Right renal pelvis (tissue), 4 donors: ENCODE measurements around the gene PIP5KL1. TPM values are rescaled to one million over a fixed set of nuclear protein-coding genes. Genes with fewer than 3 reads are reported as not detected.
A peak's percentile ranks its signal among the peaks of the same experiment; 100 is the strongest.

Experiments
- DNase-seq, 4 donors: peaks; one replicate each; pipeline ENCODE4 v3.0.0-alpha.2; 2013; ENCODE audit warnings: low read depth in 4 of 4, low spot score in 3 of 4, missing footprints in 1 of 4
- polyA plus RNA-seq, 4 donors: library from polyadenylated mRNA; unstranded; fragments of 120-200 nt; gene quantifications; one replicate each; pipeline ENCODE4 v1.2.1, GENCODE V29; 2013; ENCODE audit not compliant: insufficient read length in 4 of 4

Gene PIP5KL1
- polyA plus RNA-seq, 4 donors = 1.0 to 2.3 (median 2.1) TPM

- DNase-seq = no peak
These were observed 22.6 kb upstream of the PIP5KL1 start for GRCh38 chr9:127953154-127953553.

DNA sequence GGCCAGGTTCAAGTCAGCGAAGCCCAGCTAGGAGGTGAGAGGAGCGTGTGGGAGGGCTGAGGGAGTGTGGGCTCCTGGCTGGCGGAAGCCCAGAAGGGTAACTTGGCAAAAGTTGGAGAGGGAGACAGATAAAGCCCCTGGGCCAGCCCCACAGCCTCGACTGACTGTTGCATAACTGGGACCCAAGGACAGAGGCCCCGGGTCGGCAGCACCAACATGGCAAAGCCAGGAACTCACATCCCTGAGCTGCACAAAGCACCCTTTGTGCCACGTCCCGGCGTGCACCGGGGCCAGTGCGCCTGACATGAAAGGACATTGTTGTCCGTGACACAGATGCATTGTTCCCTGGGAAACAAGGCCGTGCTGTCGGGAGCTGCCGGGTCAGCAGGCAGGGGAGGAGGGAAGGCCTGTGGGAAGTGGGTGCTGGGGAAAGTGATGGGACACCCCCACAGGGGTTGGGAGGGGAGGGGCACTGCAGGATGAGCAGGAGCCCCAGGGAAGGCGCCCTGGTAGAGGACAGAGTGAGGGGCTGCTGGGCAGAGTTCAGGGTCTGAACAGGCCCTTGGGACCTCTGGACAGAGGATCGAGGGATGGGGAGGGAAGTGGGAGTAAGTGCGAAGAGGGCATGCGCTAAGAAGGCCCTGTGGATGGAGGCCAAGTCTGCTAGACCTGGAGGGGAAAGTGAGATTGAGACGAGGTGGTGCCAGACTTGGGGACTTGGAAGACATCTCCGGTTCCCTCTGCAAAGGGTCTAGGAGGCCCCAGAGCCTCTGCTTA, 20.1 kb upstream of the PIP5KL1 start:
- DNase-seq = no peak

DNA sequence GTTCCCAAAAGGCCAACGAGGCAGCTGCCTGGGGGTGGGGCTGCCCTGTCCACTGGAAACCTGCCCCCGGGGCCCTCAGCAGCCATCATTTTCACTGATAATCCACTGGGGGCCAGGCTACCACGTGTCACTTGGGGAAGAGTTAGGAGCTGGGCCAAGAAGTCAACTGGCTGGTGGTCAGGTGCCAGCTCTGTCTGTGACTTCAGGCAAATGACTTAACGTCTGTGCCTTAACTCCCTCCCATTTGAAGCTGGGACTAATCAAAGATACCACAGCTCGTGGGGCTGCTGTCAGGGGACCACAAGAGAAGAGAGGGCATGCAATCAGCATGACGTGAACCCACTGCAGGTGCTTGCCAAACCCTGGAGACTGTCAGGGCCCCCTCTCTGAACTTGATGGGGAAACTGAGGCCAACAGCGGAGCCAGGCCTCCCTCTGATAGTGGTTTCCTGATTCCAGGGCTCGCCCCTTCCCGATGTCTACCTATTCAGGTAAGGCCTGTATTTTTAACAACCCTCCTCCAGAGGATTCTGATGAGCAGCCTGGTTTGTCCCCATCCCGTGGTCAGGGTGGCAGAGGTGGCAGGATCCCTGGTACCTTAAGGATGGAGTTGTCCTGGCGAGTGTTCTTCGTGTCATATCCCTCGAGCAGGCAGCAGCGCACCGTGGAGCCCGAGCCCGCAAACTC, 19.4 kb upstream of the PIP5KL1 start:
- DNase-seq = no peak

DNA sequence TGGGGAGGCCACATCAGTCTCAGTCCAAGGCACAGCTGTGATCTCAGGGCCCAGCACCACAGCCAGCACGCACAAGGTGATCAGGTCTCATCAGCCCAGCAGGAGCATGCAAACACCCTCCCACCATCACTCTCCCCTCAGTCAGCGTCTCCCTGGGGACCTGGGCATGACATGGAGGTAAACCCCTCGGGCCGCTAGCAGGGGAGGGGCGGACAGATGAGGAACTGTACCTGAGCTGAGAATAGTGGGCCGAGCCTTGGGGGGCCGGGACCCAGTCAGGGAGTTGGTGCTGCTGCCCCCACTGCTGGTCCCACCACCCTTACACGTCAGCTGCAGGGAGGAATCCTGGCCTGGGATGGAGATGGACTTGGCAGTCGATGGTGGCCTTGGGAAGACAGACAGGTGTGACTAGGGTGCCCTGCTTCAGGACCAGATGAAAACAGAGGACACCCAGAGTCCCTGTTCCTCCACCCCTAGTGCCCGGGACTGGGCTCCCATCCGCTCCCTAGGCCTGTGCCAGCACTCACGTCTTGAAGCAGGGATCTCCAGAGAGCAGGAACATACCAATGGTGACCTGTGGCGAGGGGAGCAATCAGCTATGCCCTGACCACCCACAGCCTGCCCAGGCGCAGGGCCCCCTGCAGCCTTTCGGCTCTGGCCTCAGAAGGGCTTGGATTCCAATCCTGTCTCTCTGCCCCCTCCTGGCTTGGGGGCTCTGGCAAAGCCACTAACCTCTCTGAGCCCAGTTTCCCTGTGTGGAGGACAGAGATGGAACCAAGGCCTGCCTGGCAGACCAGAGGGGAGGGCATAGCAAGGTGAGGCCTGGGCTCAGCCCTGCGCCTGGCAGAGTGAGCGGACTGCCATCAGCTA, 17.5 kb upstream of the PIP5KL1 start:
- no peak for DNase-seq

DNA sequence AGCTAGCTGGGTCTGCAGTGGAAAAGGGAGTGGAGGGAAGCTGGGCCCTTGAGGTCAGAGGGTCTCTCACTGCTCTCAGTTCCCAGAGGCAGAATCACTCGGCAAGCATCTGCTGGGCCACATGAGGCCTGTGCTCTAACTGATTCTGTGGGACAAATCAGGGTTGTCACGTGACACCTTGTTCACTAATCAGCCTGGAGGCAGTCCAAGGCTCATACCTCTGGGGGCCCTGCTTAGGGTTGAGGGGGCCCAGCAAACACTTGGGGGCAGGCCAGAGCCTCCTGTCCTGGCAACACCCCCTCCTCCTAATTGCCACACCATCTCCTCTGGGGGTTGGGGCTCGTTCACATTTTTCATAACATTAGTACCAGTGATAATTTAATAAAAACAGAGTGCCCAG, 16.2 kb upstream of the PIP5KL1 start:
- DNase-seq = no peak

DNA sequence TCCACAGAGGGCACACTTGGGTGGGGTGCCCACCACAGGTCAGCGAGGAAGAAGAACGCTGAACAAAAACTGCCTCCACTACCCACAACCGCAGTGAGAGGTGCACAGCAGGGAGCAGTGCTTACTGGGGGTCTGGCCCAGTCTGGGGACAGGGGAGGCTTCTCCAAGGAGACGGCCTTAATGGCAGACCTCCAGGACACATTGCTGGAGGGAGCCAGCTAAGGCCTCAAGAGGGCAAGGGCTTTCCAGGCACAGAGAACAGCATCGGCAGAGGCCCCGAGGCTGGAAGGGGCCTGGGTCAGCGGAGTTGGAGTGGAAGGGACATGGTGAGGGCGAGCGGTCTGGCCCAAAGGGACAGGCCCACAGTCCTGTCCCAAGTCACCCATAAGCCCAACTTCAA, 15.4 kb upstream of the PIP5KL1 start:
- no peak for DNase-seq

DNA sequence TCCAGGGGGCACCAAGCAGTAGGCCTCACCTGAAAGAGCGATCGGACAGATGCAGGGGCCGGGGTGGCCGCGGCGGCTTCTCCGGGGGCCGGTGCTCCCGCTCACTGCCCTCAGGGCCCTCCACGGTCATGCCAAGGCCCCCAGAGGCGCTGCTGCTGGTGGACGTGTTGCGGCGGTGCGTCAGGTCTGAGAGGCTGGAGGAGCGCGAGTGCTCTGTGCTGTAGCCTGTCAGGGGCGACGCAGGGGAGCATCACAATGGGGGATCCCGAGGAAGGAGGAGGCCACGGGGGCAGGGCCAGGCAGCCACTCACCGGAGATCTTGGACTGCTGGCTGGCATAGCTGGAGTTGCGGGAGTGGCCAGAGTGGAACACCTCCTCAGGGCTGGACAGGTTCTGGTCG, 14.8 kb upstream of the PIP5KL1 start:
- DNase-seq = no peak

DNA sequence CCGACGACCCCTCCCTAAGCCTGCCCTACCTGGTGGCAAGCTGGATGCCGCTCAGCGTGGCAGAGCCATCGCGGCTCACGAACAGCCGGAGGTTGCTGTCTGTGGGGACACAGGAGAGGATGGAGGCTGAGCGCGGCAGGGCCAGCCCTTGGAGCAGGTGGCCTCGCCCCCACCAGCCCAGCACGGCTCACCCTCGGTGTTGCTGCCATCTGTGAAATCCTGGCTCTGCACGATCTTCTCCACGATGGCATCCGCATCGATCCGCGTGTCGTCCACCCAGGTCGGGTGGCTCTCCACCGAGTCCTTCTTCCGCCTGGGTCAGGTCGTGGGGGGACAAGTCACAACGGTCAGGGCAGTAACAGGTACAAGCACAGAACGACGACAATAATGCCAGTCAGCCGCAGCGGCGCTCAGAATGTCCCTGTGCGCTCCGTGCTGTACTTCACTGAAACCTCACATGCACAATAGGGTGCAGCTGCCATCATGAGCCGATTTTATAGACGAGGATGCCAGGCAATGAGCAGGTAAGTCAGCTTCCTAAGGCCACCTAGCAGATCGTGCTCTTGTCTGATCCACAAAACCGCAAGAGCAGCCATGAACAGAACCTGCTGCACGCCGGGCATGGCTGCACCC, 14.1 kb upstream of the PIP5KL1 start:
- no peak for DNase-seq

DNA sequence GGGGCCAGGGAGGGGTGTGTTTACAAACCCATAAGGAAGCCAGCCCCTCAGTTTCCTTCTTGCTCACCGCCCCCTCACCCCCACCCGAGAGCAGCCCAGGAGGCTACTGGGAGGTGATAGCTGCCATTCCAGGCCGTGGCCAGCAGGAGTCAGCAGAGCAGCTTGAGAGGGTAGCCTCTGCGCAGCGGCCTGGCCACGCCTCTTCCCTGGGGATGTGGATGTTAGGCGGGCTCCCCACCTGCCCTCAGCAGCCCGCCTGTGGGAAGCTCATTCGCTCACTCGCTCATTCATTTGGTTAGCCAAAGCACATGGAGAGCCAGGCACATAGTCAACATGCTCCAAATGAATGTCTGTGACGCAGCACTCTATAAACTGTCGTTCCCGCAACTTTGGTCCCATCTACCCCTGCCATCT, 13.2 kb upstream of the PIP5KL1 start:
- DNase-seq = no peak

DNA sequence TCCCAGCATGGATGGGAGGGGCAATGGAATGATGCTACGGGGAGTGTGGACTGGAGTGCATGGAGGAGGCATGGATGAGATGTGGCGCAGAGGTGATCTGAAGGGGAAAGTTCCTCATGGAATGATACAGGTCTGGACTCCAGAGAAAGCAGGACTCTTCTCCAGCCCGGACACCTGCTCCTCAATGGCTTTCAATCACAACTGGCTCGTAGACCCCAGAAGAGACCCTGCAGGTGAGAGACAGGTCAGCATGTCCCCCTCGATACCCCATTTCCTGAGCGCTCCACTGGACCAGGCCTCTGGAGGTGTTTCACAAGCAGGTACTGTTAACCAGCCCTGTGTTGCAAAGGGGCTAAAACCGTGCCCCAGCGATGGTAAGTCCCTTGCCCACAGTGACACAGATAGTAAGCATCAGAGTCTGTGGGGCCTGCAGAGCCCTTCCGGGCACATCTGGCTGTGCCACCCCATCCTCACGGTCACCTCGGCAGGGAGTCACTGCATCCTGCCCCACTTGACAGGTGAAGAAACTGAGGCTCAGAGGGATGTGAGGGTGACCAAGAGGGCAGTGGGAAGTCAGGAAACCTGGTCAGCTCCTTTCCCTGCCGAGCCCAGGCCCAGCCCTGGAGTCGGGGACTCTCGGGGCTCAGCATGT, 12.6 kb upstream of the PIP5KL1 start:
- no peak for DNase-seq

GRCh38 chr9:127942216-127943010, 11.8 kb upstream of the PIP5KL1 start:
- DNase-seq = peak in 1 of 4 donors; percentile 49

DNA sequence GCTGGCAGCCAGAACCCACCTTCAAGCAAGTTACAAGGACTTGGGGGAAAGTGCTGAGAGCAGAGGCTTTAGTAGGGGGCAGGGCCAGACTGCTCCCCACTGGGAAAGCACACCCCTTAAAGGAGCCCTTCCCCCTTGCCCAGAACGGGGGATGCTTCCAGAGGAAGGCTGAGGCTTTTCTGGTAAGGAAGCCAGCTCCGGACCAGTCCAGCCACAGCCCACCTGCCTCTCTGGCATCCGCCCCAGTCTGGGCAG, 11.3 kb upstream of the PIP5KL1 start:
- DNase-seq = no peak

- DNase-seq = no peak
These were observed 10.7 kb upstream of the PIP5KL1 start for GRCh38 chr9:127941062-127941960.

DNA sequence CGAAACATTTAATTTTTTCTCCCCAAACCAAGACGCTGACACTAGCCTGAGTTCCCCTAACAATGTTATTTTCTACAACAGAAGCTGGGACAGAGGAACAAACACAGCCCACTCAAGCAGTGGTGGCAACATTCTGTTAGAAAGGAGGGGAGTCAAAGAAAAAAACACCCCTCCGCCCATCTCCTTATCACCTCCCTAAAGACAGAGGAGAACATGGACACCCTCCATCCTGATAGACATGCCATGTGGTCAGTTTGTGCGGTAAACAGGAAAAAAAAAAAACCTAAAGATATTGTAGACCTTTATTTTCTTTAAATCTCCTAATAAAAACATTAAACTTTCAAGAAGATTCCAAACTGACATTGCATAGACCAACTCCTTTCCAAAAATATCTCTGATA, 10.0 kb upstream of the PIP5KL1 start:
- no peak for DNase-seq

GRCh38 chr9:127938298-127938690, 7.7 kb upstream of the PIP5KL1 start:
- DNase-seq = no peak

DNA sequence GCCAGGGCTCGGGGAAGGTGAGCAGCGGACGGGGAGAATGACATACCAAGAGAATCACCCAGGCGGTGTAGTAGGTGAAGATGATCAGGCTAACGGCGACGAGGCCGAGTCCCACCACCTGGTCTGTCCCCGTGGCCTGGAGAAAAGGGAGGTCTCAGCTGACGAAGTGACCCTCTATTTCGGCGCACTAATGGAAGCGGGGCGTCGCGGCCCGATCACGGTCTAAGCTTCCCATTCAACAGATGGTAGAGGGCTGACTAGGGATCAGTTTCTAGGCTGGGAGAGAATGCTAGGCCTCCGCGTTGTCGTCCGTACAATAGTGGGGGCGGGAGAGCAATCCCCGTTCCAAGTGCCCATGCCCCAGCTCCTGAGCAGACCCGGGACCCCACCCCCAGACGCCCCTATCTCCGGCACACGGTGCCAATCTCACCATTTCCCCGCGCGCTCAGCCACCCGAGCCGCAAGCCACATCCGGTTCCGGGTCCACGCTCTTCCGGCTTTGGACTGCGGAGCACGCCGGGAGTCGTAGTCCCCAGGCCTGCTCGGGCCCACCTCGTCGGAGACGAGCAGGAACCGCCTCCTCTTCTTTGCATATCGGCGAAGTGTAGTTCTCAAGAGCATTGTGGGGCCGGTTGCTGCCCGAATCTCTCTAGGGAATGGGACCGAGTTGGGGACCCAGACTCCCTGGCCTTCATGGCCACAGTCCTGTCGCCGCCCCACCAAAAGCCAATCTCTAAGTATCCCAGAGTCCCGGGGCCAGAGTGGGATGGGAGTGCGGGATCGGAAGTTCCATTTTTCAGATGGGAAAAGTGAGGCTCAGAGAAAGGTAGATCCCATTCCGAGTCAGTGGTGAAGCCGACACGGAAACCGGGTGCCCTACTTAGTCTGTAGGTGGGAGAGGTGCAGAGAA, 7.1 kb upstream of the PIP5KL1 start, which contains the start of gene DPM2:
Gene DPM2, minus strand, starts transcription at position 467 of the 910 bp plus-strand sequence. Its CDS starts 34 bp downstream, at position 433.
- DNase-seq = peak; percentile 73 to 81 (median 77)

DNA sequence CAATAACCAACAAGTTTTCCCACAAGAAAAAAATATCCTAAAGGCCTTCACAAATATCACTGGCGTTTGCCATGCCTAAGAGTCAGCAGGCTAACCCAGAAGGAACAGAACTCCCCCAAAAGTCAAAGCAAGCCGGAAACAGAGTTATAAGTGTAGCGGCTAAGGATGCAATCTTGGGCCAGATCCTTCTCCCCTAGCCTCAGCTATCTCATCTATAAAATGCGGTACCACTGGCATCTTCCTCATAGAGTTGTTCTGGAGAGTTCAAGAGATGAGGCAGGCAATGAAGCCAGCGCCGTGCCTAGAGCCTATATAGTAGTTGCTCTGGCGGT, 6.4 kb upstream of the PIP5KL1 start:
- no peak for DNase-seq

DNA sequence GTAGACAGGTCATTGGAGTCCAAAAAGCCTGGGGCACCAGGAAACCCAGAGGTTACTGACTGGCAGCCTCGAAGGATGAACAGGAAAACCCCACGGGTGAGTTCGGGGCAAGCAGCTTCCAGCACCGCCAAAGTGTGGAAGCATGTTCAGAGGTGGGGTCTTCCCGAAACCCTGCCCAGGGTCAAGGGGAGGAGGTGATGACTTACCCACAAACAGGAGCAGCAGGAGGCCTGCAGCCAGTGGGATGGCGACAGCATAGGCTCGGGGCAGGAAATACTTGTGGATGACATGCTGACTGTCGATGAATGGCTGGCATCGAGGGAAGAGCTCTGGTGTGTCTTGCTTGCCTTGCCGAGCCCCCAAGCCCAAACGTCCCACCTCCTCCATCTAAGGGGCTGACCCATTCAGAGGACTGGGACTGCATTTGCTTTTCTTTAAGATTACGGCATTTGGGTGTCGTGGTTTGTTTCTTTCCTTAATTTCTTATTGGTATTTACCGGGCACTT, 5.8 kb upstream of the PIP5KL1 start:
- DNase-seq = no peak
